Measurements from ENCODE around the gene SNCG. TPM values are rescaled to one million over a fixed set of nuclear protein-coding genes. Genes with fewer than 3 reads are reported as not detected.

Gene SNCG
- total RNA-seq, 2 donors from 2014 or later, result 0.60 to 2.7 TPM

DNA sequence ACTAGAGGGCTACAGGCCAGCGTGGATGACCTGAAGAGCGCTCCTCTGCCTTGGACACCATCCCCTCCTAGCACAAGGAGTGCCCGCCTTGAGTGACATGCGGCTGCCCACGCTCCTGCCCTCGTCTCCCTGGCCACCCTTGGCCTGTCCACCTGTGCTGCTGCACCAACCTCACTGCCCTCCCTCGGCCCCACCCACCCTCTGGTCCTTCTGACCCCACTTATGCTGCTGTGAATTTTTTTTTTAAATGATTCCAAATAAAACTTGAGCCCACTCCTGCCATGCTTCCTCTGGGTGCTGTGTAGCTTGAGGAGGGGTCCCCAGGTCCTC lies 4.5 kb downstream of the SNCG start:
- Mint-ChIP-seq H3K4me1 (peaks cover 24% of the 10 kb centered on the region), H3K27ac (no peak overlapping the region), H3K4me3 (no peak overlapping the region), H3K36me3 (ENCODE audit: low read depth) (no peaks in the 10 kb centered on the region), H3K9me3 (no peaks in the 10 kb centered on the region), H3K27me3 (ENCODE audit: insufficient read depth) (no peaks in the 10 kb centered on the region)
- 88 to 100% methylated on average over 4 to 7 of the region's 7 CpGs for WGBS, 2 experiments (ENCODE audit: insufficient coverage in 1 of 2, insufficient read length in 1 of 2)
- H3K9ac ChIP-seq (ENCODE audit: extremely low read depth, low read length, poor library complexity, severe bottlenecking), result no peak overlapping the region
- peaks cover 4% of the 10 kb centered on the region for H3K4me1 ChIP-seq (ENCODE audit: control insufficient read depth, insufficient read depth, low read length)
- H3K27ac ChIP-seq (ENCODE audit: low read depth, low read length), result no peak overlapping the region
- H3K4me3 ChIP-seq (ENCODE audit: low read length), result no peak overlapping the region
- DNase-seq, result no peak
- no peaks in the 10 kb centered on the region for H3K9me3 ChIP-seq (ENCODE audit: control insufficient read depth, low read length)
- no peaks in the 10 kb centered on the region for H3K27me3 ChIP-seq (ENCODE audit: control insufficient read depth, insufficient read depth, low read length, poor library complexity, severe bottlenecking)
- H3K36me3 ChIP-seq (ENCODE audit: control insufficient read depth, insufficient read depth, low read length), result no peaks in the 10 kb centered on the region
- TF ChIP-seq, protein P1, sequence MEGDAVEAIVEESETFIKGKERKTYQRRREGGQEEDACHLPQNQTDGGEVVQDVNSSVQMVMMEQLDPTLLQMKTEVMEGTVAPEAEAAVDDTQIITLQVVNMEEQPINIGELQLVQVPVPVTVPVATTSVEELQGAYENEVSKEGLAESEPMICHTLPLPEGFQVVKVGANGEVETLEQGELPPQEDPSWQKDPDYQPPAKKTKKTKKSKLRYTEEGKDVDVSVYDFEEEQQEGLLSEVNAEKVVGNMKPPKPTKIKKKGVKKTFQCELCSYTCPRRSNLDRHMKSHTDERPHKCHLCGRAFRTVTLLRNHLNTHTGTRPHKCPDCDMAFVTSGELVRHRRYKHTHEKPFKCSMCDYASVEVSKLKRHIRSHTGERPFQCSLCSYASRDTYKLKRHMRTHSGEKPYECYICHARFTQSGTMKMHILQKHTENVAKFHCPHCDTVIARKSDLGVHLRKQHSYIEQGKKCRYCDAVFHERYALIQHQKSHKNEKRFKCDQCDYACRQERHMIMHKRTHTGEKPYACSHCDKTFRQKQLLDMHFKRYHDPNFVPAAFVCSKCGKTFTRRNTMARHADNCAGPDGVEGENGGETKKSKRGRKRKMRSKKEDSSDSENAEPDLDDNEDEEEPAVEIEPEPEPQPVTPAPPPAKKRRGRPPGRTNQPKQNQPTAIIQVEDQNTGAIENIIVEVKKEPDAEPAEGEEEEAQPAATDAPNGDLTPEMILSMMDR (conservative IDR thresholded peaks at IDR 0.05), result no peak

DNA sequence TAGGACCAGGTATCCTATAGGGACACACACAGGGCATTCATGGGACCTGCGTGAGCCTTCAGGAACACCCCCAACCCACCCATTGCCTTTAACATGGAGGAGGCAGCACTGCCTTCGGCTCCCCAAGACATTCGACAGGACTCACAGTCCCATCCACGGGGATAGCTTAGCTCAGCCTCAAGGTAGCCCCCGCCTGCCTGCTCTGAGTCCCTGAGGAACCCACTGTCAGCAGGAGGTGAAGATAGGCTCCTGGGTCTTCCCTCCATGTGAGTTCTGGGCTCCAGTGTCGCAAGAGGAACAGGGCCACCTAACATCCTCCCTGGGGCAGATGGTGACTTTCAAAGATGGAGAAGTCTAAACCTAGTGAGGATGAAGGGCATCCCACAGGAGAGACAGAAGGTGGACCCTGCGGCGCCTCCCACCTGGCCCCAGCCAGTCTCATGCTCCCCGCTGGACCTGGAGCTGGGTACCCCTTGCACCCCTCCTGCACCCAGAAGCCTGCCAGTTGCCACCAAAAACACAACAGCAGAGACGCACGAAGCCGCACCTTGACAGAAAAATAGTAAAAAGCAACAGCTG lies 5.0 kb downstream of the SNCG start:
- no peaks in the 10 kb centered on the region for H3K27me3 Mint-ChIP-seq (ENCODE audit: insufficient read depth)
- Histone ChIP-seq H3K4me3 (ENCODE audit: low read length) (no peak overlapping the region), H3K9ac (ENCODE audit: extremely low read depth, low read length, poor library complexity, severe bottlenecking) (no peak overlapping the region), H3K36me3 (ENCODE audit: control insufficient read depth, insufficient read depth, low read length) (no peaks in the 10 kb centered on the region), H3K27ac (ENCODE audit: low read depth, low read length) (no peak overlapping the region), H3K27me3 (ENCODE audit: control insufficient read depth, insufficient read depth, low read length, poor library complexity, severe bottlenecking) (no peaks in the 10 kb centered on the region), H3K9me3 (ENCODE audit: control insufficient read depth, low read length) (no peaks in the 10 kb centered on the region), H3K4me1 (ENCODE audit: control insufficient read depth, insufficient read depth, low read length) (peaks cover 4% of the 10 kb centered on the region)
- WGBS, 2 experiments (ENCODE audit: insufficient coverage in 1 of 2, insufficient read length in 1 of 2), result 91 to 99% methylated on average over 6 to 12 of the region's 12 CpGs
- TF ChIP-seq, protein P1 (conservative IDR thresholded peaks at IDR 0.05), result no peak
- no peak overlapping the region for H3K27ac Mint-ChIP-seq
- DNase-seq, result no peak
- H3K9me3 Mint-ChIP-seq, result no peaks in the 10 kb centered on the region
- peaks cover 24% of the 10 kb centered on the region for H3K4me1 Mint-ChIP-seq
- H3K4me3 Mint-ChIP-seq, result no peak overlapping the region
- no peaks in the 10 kb centered on the region for H3K36me3 Mint-ChIP-seq (ENCODE audit: low read depth)

DNA sequence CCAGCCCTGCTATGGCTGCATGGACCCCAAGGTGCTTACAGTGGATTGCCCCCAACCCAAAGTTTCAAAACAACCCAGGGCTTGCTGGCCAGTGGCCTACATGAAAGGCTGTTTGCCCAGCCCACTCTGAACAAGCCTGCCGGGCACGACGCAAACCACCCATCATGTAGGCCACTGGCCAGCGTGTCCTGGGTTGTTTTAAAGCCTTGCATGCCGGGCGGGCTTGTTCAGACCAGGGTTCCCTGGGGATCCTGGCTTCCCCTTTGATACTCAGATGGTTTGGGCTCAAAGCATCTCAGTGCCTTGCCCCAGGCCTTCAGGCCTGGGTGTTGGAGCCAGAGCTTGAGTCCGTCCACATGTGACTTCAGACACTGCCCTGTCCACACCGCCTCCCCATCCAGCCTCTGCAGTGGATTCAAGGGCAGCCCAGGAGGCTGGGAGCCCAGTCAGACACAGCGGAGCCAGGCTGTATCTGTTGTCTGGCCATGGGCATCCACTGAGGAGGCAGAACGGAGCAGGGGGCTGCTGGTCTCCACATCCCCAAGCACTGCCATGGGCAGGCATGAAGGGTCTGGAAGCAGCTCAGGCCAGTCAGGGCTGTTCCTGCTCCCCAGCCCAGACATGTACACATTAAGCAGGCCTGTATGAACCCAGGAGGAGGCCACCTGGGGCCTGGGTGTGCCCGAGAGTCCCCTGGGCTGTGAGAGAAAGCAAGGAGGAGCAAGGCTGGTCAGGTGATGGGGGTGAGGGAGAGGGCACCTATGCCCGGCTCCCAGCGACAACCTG lies 5.9 kb downstream of the SNCG start:
- DNase-seq, result peak; percentile 47
- TF ChIP-seq, protein P1 (conservative IDR thresholded peaks at IDR 0.05), result no peak
- H3K4me3 Mint-ChIP-seq, result no peak overlapping the region
- Histone ChIP-seq H3K9me3 (ENCODE audit: control insufficient read depth, low read length) (no peaks in the 10 kb centered on the region), H3K27me3 (ENCODE audit: control insufficient read depth, insufficient read depth, low read length, poor library complexity, severe bottlenecking) (no peaks in the 10 kb centered on the region), H3K36me3 (ENCODE audit: control insufficient read depth, insufficient read depth, low read length) (no peaks in the 10 kb centered on the region), H3K4me1 (ENCODE audit: control insufficient read depth, insufficient read depth, low read length) (peaks cover 4% of the 10 kb centered on the region), H3K4me3 (ENCODE audit: low read length) (no peak overlapping the region), H3K9ac (ENCODE audit: extremely low read depth, low read length, poor library complexity, severe bottlenecking) (no peak overlapping the region), H3K27ac (ENCODE audit: low read depth, low read length) (no peak overlapping the region)
- H3K9me3 Mint-ChIP-seq, result no peaks in the 10 kb centered on the region
- H3K4me1 Mint-ChIP-seq, result peaks cover 18% of the 10 kb centered on the region
- H3K27ac Mint-ChIP-seq, result no peak overlapping the region
- 89 to 94% methylated on average over 8 to 13 of the region's 13 CpGs for WGBS, 2 experiments (ENCODE audit: insufficient coverage in 1 of 2, insufficient read length in 1 of 2)
- H3K27me3 Mint-ChIP-seq (ENCODE audit: insufficient read depth), result no peaks in the 10 kb centered on the region
- H3K36me3 Mint-ChIP-seq (ENCODE audit: low read depth), result no peaks in the 10 kb centered on the region

Measured in endodermal cell (in vitro differentiated cells).